ENCODE data around the gene ZMAT5.

ZMAT5 gene

DNA sequence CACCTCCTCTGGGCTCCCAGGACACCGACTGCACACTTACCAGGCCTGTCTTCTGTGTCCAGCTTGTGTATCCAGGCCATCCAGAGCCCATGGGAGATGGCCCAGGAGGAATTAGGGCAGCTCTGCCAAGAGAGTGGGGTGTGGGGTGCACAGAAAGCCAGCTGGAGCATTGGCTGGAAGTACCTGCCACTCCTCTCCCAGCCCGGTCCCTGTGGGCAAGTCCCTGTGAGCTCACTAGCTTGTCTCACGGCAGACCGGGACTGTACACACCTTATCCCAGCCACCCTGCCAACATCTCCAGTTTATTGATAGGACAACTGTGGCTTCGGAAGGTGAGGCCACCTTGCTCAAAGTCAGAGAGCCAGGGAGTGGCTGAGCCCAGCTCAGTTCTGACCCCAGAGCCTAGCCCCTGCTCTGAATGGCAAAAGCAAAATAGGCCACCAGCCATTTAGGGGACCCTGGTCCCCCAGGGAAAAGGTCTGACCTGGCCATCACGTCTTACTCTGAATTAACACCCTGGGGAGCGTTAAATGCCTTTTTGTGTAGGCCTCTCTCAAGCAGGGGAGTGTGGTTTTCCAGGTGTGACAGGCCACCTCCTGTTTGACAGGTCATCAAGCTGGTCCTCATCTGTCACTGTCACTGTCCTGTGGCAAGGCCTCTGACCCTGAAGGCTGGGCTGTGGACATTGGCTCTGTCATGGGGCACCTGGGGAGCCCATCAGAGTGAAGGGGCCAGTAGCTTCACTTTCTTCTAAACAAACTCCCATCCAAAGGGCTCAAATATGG, 15.4 kb upstream of the ZMAT5 start:
- H3K27me3 ChIP-seq: no peaks in the 10 kb centered on the region
- H3K4me3 ChIP-seq: no peak overlapping the region
- H3K36me3 ChIP-seq: peaks cover 0 to 2% (median 0%) of the 10 kb centered on the region in 3 donors
- peak in 1 of 2 donors; percentile 74 for DNase-seq
- no peaks in the 10 kb centered on the region for H3K9me3 ChIP-seq
- intact Hi-C loops (cut with DNase I; ENCODE audit: low total_unique reads): loop anchor here (10.0 kb wide), 1 partner anchor 223 kb away; no protein-coding TSS in a partner anchor
- peak overlapping the region; percentile 41 to 48 for H3K27ac ChIP-seq
- TF ChIP-seq, protein P1, sequence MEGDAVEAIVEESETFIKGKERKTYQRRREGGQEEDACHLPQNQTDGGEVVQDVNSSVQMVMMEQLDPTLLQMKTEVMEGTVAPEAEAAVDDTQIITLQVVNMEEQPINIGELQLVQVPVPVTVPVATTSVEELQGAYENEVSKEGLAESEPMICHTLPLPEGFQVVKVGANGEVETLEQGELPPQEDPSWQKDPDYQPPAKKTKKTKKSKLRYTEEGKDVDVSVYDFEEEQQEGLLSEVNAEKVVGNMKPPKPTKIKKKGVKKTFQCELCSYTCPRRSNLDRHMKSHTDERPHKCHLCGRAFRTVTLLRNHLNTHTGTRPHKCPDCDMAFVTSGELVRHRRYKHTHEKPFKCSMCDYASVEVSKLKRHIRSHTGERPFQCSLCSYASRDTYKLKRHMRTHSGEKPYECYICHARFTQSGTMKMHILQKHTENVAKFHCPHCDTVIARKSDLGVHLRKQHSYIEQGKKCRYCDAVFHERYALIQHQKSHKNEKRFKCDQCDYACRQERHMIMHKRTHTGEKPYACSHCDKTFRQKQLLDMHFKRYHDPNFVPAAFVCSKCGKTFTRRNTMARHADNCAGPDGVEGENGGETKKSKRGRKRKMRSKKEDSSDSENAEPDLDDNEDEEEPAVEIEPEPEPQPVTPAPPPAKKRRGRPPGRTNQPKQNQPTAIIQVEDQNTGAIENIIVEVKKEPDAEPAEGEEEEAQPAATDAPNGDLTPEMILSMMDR (IDR thresholded peaks at IDR 0.05): no peak
- peaks cover 0 to 28% (median 15%) of the 10 kb centered on the region in 4 donors for H3K4me1 ChIP-seq

DNA sequence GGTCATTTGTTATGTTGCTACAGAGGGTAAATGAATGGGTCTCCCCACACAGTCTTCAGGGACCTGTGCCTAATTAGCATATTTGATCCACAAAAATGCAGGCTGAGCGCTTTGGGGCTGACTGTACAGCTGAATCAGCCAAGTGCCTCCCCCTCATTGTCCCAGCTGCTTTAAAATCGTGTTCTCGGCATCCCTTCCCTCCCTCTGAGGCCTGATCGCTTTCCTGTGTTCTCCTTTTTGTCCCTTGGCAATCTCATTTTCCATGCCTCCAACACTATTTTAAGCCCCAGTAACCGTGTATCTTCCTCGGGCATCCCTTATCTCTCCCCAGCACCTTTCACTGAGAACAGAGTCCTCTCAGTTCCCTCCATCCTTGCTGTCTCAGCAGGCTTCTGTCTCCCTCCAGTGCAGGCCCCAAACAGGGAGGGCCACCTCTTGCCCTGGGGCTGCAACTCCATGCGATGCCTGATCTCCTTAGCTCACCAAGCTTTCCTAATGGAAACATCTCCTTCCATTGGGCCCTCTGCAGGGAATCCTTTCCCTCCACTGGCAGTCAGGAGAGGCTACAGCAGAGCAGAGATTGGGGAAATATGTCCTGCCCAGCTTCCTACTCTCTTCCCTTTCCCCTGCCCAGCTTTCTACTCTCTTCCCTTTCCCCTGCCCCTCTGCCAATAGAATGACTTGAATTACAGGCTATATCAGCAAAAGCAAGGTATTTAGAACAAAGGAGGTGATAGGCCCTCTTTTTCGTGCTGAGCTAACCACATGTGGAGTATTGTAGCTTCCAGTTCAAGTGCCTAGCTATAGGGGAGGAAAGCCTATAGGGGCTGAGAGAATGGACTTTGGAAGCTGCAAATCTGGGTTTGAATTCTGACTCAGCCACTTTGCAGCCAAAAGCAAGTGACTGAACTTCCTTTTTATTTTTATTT, 14.2 kb upstream of the ZMAT5 start:
- TF ChIP-seq, protein P1 (IDR thresholded peaks at IDR 0.05): no peak
- H3K36me3 ChIP-seq: no peaks in the 10 kb centered on the region
- DNase-seq: no peak
- intact Hi-C loops (cut with DNase I; ENCODE audit: low total_unique reads): loop anchor here (10.0 kb wide), 1 partner anchor 224 kb away; no protein-coding TSS in a partner anchor
- peak overlapping the region; percentile 41 to 48 for H3K27ac ChIP-seq
- peaks cover 0 to 28% (median 15%) of the 10 kb centered on the region in 4 donors for H3K4me1 ChIP-seq
- H3K4me3 ChIP-seq: no peak overlapping the region
- no peaks in the 10 kb centered on the region for H3K27me3 ChIP-seq
- H3K9me3 ChIP-seq: no peaks in the 10 kb centered on the region

DNA sequence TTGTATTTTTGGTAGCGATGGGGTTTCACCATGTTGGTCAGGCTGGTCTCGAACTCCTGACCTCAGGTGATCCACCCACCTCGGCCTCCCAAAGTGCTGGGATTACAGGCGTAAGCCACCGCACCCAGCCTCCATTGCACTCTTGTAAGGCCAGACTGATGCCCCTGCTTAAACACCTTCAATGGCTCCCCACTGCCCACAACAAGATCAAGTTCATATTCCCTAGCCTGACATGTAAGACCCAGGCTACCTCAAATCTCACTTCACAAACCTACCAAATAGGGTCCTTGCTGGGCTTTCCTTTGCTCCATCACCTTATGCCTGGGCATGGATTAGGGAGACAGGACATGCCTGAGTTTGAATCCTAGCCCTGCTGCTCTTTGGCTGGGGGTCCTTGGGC, 13.4 kb upstream of the ZMAT5 start:
- Histone ChIP-seq H3K27me3 (no peaks in the 10 kb centered on the region), H3K4me1 (peaks cover 0 to 28% (median 15%) of the 10 kb centered on the region in 4 donors), H3K27ac (no peak overlapping the region), H3K9me3 (no peaks in the 10 kb centered on the region), H3K4me3 (no peak overlapping the region), H3K36me3 (no peaks in the 10 kb centered on the region)
- no peak for DNase-seq
- TF ChIP-seq, protein P1 (IDR thresholded peaks at IDR 0.05): no peak
- intact Hi-C loops (cut with DNase I; ENCODE audit: low total_unique reads): loop anchor here (10.0 kb wide), 1 partner anchor 225 kb away; no protein-coding TSS in a partner anchor

DNA sequence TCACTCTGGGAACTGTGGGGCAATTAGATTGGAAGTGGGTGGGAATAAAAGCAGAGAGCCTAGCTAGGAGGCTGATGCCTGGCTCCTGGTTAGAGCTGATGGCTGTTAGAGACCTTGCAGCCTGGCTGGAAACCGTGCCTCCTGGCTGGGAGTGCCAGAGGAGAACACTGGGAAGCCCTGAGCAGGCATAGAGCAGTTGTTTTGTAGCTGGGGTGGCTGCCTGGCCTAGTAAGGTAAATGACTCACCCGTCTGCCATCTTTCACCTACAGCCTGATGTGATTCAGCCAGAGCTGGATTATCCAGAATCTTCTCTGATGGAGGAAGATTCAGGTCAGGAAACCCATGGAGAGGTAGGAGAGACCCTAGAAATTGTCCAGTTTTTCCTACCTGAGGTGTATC, 6.4 kb upstream of the ZMAT5 start:
- no peak overlapping the region for H3K4me3 ChIP-seq
- H3K27me3 ChIP-seq: no peaks in the 10 kb centered on the region
- intact Hi-C loops (cut with DNase I; ENCODE audit: low total_unique reads): no loop called here
- H3K27ac ChIP-seq: no peak overlapping the region
- TF ChIP-seq, protein P1 (IDR thresholded peaks at IDR 0.05): no peak
- no peak for DNase-seq
- H3K36me3 ChIP-seq: peaks cover 16 to 26% (median 22%) of the 10 kb centered on the region in 3 donors
- H3K9me3 ChIP-seq: no peaks in the 10 kb centered on the region
- peaks cover 0 to 10% (median 7%) of the 10 kb centered on the region in 4 donors for H3K4me1 ChIP-seq

DNA sequence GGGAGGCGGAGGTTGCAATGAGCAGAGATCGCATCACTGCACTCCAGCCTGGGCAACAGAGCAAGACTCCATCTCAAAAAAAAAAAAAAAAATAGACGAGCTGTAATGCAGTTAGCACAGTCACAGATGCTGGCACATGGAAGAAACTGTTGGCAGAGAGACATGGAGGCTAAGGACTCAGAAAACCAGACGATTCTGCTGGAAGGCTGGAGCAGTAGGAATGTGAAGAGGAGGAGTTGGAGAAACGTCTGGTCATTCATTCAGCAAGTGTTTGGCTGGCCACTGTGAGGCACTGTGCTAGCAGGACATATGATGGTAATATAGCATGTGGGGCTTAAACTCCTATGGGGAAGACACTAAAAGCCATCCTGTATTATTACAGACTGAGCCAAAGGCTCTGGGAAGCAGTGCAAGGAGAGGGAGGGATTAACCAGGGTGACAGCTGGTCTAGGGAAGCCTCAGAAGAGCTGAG, 5.4 kb upstream of the ZMAT5 start:
- H3K4me3 ChIP-seq: no peak overlapping the region
- peak in 1 of 2 donors; percentile 49 for DNase-seq
- H3K36me3 ChIP-seq: peaks cover 16 to 26% (median 22%) of the 10 kb centered on the region in 3 donors
- TF ChIP-seq, protein P1 (IDR thresholded peaks at IDR 0.05): no peak
- H3K4me1 ChIP-seq: peaks cover 0 to 16% (median 11%) of the 10 kb centered on the region in 4 donors
- H3K9me3 ChIP-seq: no peaks in the 10 kb centered on the region
- no peak overlapping the region for H3K27ac ChIP-seq
- intact Hi-C loops (cut with DNase I; ENCODE audit: low total_unique reads): no loop called here
- H3K27me3 ChIP-seq: no peaks in the 10 kb centered on the region
